OCI-LY1 (cell line): Measurements from ENCODE around the gene NEK2.

Source experiments
- EZH2 ChIP-seq: fragments of 200-600 bp; sonication (generic), shearing (Covaris generic); IDR thresholded peaks from 2 replicates; pipeline ENCODE4 v1.8.0; 2017; ENCODE audit warnings: borderline replicate concordance, mixed run types, mild to moderate bottlenecking, antibody characterized with exemption, low read length, moderate library complexity, mixed read lengths
- TF ChIP-seq, protein P1 (sequence below): fragments of 200-600 bp; sonication (generic), shearing (Covaris generic); IDR thresholded peaks from 2 replicates; pipeline ENCODE4 v1.5.1; 2017; ENCODE audit warnings: mild to moderate bottlenecking, antibody characterized with exemption, low read length, moderate library complexity, mixed read lengths

DNA sequence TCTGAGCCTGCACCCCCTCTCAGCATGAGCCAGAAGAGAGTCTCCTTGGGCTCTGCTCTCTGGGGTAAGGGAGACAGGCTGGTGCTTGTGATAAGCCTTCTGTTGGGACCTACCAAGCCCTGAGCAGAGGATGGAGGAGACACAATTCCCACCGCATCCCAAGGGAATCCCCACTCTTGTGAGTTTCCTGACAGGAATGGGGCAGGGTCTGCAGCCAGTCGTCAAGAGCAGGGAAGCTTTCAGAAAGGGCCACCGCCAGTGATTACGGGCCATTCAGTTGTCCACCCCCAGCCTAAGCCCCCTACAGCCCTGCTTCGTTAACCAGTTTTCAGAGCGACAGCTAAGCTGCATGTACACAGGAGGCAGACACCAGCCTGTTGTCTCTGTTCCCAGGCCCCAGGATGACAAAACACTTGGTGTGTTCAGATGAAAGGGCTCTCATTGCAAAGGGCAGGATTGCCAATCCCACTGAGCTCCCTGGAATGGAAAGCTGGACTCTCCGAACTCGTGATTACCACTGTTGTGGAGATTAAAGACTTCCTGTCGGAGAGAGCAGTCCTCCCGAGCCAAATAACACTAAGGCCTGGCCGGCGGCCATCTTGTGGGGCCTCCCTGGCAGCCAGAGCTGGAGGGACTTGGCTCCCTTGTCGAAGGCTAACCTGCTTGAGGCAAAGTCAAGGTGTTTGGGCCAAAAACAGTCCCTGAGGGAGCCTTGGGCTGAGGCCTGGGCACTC is 59.0 kb downstream of the NEK2 start:
- TF ChIP-seq, protein P1, sequence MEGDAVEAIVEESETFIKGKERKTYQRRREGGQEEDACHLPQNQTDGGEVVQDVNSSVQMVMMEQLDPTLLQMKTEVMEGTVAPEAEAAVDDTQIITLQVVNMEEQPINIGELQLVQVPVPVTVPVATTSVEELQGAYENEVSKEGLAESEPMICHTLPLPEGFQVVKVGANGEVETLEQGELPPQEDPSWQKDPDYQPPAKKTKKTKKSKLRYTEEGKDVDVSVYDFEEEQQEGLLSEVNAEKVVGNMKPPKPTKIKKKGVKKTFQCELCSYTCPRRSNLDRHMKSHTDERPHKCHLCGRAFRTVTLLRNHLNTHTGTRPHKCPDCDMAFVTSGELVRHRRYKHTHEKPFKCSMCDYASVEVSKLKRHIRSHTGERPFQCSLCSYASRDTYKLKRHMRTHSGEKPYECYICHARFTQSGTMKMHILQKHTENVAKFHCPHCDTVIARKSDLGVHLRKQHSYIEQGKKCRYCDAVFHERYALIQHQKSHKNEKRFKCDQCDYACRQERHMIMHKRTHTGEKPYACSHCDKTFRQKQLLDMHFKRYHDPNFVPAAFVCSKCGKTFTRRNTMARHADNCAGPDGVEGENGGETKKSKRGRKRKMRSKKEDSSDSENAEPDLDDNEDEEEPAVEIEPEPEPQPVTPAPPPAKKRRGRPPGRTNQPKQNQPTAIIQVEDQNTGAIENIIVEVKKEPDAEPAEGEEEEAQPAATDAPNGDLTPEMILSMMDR: no peak
- no peak for TF ChIP-seq EZH2
